ENCODE data around the gene CRYBA1.
"Not testable (repeated sequence)": the region's sequence is repeated elsewhere in the genome, so short reads cannot be mapped to it uniquely, and the experiment has no call there.

CRYBA1 gene

DNA sequence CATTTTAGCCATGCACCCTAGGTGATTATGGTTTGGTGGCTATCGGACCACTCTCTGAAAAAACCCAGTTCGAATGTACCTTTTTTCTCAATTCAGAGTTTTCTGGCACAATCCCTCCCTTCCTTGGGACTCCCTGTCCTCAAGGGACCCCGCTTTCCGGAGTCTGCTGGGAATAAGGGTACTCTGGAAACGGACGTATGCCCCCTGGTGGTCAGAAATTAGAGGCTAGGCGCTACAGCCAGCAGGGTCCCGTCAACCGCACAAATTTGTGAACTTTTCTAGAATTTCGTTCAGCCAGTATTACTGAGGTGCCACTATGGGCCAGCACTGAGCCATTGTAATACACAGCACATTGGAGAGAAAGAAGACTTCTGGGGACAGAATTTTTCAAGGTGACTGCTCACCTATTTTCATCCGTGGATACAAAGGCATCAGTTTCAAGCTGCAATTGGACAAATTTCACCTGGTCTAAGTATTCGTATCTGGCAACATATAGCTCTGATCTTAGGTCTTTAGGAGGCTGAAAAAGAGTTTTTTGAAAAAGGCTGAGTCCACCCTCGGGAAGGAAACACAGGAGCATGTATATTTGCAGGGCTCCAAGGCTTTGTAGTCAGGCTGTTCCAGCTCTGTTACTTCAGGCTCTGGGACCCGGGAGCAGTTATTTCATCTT, 27.1 kb upstream of the CRYBA1 start:
- Histone ChIP-seq H3K4me3 (ENCODE audit: insufficient read length, low read depth) (no peak overlapping the region), H3K9ac (ENCODE audit: insufficient read length, low read depth) (no peak overlapping the region), H3K4me1 (ENCODE audit: insufficient read depth, insufficient read length) (no peaks in the 10 kb centered on the region), H3K9me3 (ENCODE audit: insufficient read depth, low read length) (no peaks in the 10 kb centered on the region), H3K36me3 (ENCODE audit: insufficient read depth, insufficient read length, low read length) (no peaks in the 10 kb centered on the region), H3K27me3 (ENCODE audit: insufficient read depth, insufficient read length) (no peaks in the 10 kb centered on the region)
- TF ChIP-seq YY1 (IDR thresholded peaks at IDR 0.05; ENCODE audit: insufficient read depth, insufficient read length): no peak
- DNase-seq (ENCODE audit: low read depth, low spot score): peak; percentile 66

DNA sequence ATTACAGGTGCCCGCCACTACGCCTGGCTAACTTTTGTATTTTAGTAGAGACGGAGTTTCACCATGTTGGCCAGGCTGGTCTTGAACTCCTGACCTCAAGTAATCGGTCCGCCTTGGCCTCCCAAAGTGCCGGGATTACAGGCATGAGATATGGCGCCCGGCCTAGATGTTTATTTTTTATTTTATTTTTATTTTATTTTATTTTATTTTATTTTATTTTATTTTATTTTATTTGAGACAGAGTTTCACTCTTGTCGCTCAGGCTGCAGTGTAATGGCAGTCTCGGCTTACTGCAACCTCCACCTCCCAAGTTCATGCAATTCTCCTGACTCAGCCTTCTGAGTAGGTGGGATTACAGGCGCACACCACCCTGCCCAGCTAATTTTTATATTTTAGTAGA, 25.3 kb upstream of the CRYBA1 start:
- not testable (repeated sequence) for H3K36me3 ChIP-seq (ENCODE audit: insufficient read depth, insufficient read length, low read length); H3K27me3 ChIP-seq (ENCODE audit: insufficient read depth, insufficient read length); H3K9me3 ChIP-seq (ENCODE audit: insufficient read depth, low read length); DNase-seq (ENCODE audit: low read depth, low spot score); H3K4me3 ChIP-seq (ENCODE audit: insufficient read length, low read depth); H3K4me1 ChIP-seq (ENCODE audit: insufficient read depth, insufficient read length); H3K9ac ChIP-seq (ENCODE audit: insufficient read length, low read depth)

DNA sequence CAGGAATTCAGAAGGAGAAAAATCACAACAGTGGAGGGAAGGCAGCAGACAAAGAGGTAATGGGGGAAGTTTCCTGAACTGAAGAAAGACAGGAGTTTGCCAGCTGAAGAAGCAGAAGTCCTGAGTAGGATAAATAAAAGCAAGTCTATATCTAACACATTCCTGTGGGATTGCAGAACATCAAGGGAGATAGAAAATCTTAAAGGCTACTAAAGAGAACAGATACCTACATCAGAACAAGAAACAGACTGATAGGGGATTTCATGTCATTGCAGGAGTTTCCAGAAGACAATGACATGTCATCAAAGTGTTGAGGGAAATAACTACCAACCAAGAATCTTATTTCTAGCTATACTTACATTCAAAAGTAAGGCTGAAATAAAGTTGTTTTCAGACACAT, 21.3 kb upstream of the CRYBA1 start:
- TF ChIP-seq ZNF274 (IDR thresholded peaks at IDR 0.05; ENCODE audit: low read depth, low read length): no peak
- no peak for TF ChIP-seq YY1 (IDR thresholded peaks at IDR 0.05; ENCODE audit: insufficient read depth, insufficient read length)
- no peak for TF ChIP-seq SUZ12 (IDR thresholded peaks at IDR 0.05; ENCODE audit: extremely low read depth, insufficient read depth, insufficient read length)
- no peaks in the 10 kb centered on the region for H3K9me3 ChIP-seq (ENCODE audit: insufficient read depth, low read length)
- H3K4me3 ChIP-seq (ENCODE audit: insufficient read length, low read depth): no peak overlapping the region

DNA sequence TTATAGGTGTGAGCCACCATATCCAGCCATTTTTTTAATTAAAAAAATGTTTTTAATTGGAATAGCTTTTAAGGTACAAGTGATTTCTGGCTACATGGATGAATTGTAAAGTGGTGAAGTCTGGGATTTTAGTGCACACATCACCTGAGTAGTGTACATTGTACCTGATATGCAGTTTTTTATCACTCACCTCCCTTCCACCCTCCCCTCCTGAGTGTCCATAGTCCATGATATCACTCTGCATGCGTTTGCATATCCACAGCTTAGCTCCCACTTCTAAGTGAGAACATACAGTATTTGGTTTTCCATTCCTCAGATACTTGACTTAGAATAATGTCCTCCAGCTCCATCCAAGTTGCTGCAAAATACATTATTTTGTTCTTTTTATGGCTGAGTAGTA, 13.4 kb upstream of the CRYBA1 start:
- TF ChIP-seq SUZ12 (IDR thresholded peaks at IDR 0.05; ENCODE audit: extremely low read depth, insufficient read depth, insufficient read length) (no peak), YY1 (IDR thresholded peaks at IDR 0.05; ENCODE audit: insufficient read depth, insufficient read length) (no peak), ZNF274 (IDR thresholded peaks at IDR 0.05; ENCODE audit: low read depth, low read length) (no peak)
- no peak overlapping the region for H3K4me3 ChIP-seq (ENCODE audit: insufficient read length, low read depth)
- no peaks in the 10 kb centered on the region for H3K27me3 ChIP-seq (ENCODE audit: insufficient read depth, insufficient read length)
- H3K9me3 ChIP-seq (ENCODE audit: insufficient read depth, low read length): no peaks in the 10 kb centered on the region
- H3K9ac ChIP-seq (ENCODE audit: insufficient read length, low read depth): no peak overlapping the region
- H3K4me1 ChIP-seq (ENCODE audit: insufficient read depth, insufficient read length): peaks cover 4% of the 10 kb centered on the region
- no peaks in the 10 kb centered on the region for H3K36me3 ChIP-seq (ENCODE audit: insufficient read depth, insufficient read length, low read length)
- no peak for DNase-seq (ENCODE audit: low read depth, low spot score)

More for the DNA sequence above, 21.3 kb upstream of the CRYBA1 start:
- Histone ChIP-seq H3K4me1 (ENCODE audit: insufficient read depth, insufficient read length) (no peaks in the 10 kb centered on the region), H3K27me3 (ENCODE audit: insufficient read depth, insufficient read length) (no peaks in the 10 kb centered on the region), H3K9ac (ENCODE audit: insufficient read length, low read depth) (no peak overlapping the region), H3K36me3 (ENCODE audit: insufficient read depth, insufficient read length, low read length) (no peaks in the 10 kb centered on the region)
- DNase-seq (ENCODE audit: low read depth, low spot score): no peak

DNA sequence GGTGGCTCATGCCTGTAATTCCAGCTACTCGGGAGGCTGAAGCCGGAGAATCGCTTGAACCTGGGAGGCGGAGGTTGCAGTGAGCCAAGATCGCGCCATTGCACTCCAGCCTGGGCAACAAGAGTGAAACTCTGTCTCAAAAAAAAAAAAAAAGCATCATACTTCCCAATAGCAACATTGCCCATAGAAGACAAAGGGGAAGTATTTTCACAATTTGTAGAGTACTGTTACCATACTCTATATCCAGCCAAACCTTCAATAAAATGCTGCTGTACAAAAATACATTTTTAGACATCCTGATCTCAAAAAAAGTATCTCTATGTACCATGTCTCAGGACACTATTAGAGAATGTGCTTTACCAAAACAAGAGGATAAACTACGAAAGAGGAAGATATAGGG, 11.7 kb upstream of the CRYBA1 start:
- not testable (repeated sequence) for H3K27me3 ChIP-seq (ENCODE audit: insufficient read depth, insufficient read length); H3K4me1 ChIP-seq (ENCODE audit: insufficient read depth, insufficient read length); DNase-seq (ENCODE audit: low read depth, low spot score); H3K36me3 ChIP-seq (ENCODE audit: insufficient read depth, insufficient read length, low read length); H3K9me3 ChIP-seq (ENCODE audit: insufficient read depth, low read length); H3K9ac ChIP-seq (ENCODE audit: insufficient read length, low read depth); H3K4me3 ChIP-seq (ENCODE audit: insufficient read length, low read depth)

DNA sequence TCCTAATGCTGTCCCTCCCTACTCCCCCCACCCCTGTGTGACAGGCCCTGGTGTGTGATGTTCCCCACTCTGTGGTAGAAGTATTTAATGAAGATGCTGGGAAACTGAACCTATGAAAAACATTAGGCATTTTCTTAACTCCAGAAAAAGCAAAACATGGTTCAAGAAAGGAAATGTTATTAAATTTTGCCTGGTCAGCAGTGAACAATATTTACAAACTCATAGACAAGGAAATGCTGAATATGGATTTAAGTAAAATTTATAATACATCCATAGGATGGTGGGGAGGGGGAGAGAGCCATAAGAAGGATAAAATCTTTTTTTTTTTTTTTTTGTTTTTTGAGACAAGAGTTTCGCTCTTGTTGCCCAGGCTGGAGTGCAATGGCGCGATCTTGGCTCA, 10.8 kb upstream of the CRYBA1 start:
- DNase-seq (ENCODE audit: low read depth, low spot score): no peak
- Histone ChIP-seq H3K27me3 (ENCODE audit: insufficient read depth, insufficient read length) (no peaks in the 10 kb centered on the region), H3K9ac (ENCODE audit: insufficient read length, low read depth) (no peak overlapping the region), H3K4me1 (ENCODE audit: insufficient read depth, insufficient read length) (peaks cover 8% of the 10 kb centered on the region), H3K36me3 (ENCODE audit: insufficient read depth, insufficient read length, low read length) (no peaks in the 10 kb centered on the region), H3K4me3 (ENCODE audit: insufficient read length, low read depth) (no peak overlapping the region), H3K9me3 (ENCODE audit: insufficient read depth, low read length) (no peaks in the 10 kb centered on the region)
- TF ChIP-seq ZNF274 (IDR thresholded peaks at IDR 0.05; ENCODE audit: low read depth, low read length): no peak

DNA sequence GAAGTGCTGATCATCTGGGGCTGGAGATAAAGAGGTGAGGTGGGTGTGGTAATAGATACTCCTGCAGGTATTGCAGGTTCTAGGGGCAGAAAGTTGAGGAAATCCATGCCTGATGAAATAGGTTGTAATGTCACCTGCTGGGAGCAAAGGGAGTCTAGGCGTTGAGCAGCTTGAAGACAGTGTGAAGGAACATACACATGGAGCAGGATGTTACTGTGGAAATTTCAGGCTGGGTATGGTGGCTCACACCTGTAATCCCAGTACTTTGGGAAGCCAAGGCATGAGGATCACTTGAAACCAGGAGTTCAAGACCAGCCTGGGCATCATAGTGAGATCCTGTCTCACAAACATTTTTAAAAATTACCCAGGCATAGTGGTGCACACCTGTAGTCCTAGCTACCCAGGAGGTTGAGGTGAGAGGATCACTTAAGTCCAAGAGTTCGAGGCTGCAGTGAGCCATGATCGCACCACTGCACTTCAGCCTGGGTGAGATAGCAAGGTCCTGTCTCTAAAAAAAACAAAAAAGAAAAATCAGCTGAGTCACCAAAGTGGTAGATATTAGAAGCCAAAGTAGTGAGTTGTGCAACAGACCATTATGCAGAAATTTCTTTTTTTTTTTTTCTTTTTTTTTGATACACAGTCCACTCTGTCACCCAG, 9.1 kb upstream of the CRYBA1 start:
- H3K9ac ChIP-seq (ENCODE audit: insufficient read length, low read depth): no peak overlapping the region
- no peaks in the 10 kb centered on the region for H3K36me3 ChIP-seq (ENCODE audit: insufficient read depth, insufficient read length, low read length)

More for the DNA sequence above, 9.1 kb upstream of the CRYBA1 start:
- H3K9me3 ChIP-seq (ENCODE audit: insufficient read depth, low read length): no peaks in the 10 kb centered on the region
- no peak overlapping the region for H3K4me3 ChIP-seq (ENCODE audit: insufficient read length, low read depth)
- H3K27me3 ChIP-seq (ENCODE audit: insufficient read depth, insufficient read length): no peaks in the 10 kb centered on the region
- TF ChIP-seq SUZ12 (IDR thresholded peaks at IDR 0.05; ENCODE audit: extremely low read depth, insufficient read depth, insufficient read length): no peak
- TF ChIP-seq YY1 (IDR thresholded peaks at IDR 0.05; ENCODE audit: insufficient read depth, insufficient read length): no peak
- TF ChIP-seq ZNF274 (IDR thresholded peaks at IDR 0.05; ENCODE audit: low read depth, low read length): no peak
- DNase-seq (ENCODE audit: low read depth, low spot score): no peak
- peaks cover 8% of the 10 kb centered on the region for H3K4me1 ChIP-seq (ENCODE audit: insufficient read depth, insufficient read length)

Measured in NT2/D1 (cell line).